Esophagus squamous epithelium (tissue), 5 donors: ENCODE results near the gene FTSJ1. TPM values are rescaled to one million over a fixed set of nuclear protein-coding genes. Genes with fewer than 3 reads are reported as not detected.

Source experiments
- DNase-seq: peaks from one replicate; lab custom pipeline; 2025; lab: John Stamatoyannopoulos, UW
- H3K27ac ChIP-seq, 4 donors: fragments of 200-600 bp; sonication (generic); one replicate each; pipeline ENCODE4 v1.5.1; 2016 to 2019; ENCODE audit warnings: mild to moderate bottlenecking in 1 of 4
- H3K27me3 ChIP-seq, 4 donors: fragments of 200-600 bp; sonication (generic); 1 replicate in 3 of 4; 2 replicates in 1 of 4; pipeline versions ENCODE4 v1.5.1 to v1.6.0; 2017 to 2021; ENCODE audit warnings: antibody characterized with exemption in 1 of 4
- H3K36me3 ChIP-seq, 3 donors: fragments of 200-600 bp; sonication (generic); one replicate each; pipeline ENCODE4 v1.5.1; 2016 to 2019
- H3K4me1 ChIP-seq, 3 donors: fragments of 200-600 bp; sonication (generic); one replicate each; pipeline ENCODE4 v1.5.1; 2017 to 2019
- H3K4me3 ChIP-seq, 4 donors: fragments of 200-600 bp; sonication (generic); 1 replicate in 3 of 4; 2 replicates in 1 of 4; pipeline ENCODE4 v1.5.1; 2016 to 2019; ENCODE audit warnings: mild to moderate bottlenecking in 2 of 4, moderate library complexity in 1 of 4
- H3K9me3 ChIP-seq, 3 donors: fragments of 200-600 bp; sonication (generic); one replicate each; pipeline ENCODE4 v1.5.1; 2016 to 2019
- CTCF ChIP-seq, 6 experiments: fragments of 450-650 bp in 4 of 6; fragments of 200-600 bp in 2 of 6; sonication (generic) in 2 of 6; IDR thresholded peaks; one replicate each; pipeline ENCODE4 v1.5.1; 2016 to 2019; ENCODE audit warnings: antibody characterized with exemption in 6 of 6, mild to moderate bottlenecking in 4 of 6, moderate library complexity in 4 of 6
- POLR2A ChIP-seq, 4 donors: fragments of 450-650 bp; IDR thresholded peaks; one replicate each; pipeline ENCODE4 v1.6.1; 2017; ENCODE audit warnings: antibody characterized with exemption in 4 of 4, mild to moderate bottlenecking in 4 of 4, moderate library complexity in 3 of 4
- WGBS, 2 donors: methylation state at CpG; one replicate each; pipeline ENCODE4 v1.1.5; 2018; 5-methylcytosine and 5-hydroxymethylcytosine counted together
- intact Hi-C: fragments of 100-400 bp; cut with DNase I; formaldehyde crosslinking; loops from one replicate; pipeline ENCODE4 v1.15.0; 2022
- total RNA-seq, 4 donors: library from RNA; depleted of rRNA; stranded (reverse); fragments of >200 nt; gene quantifications; one replicate each; pipeline ENCODE4 v1.1.0, GENCODE V29; 2016
- donor health status: DM: yes; HTN: yes; CAD: no.

FTSJ1 gene
- total RNA-seq, 4 donors from 2014 or later, result 33.4 to 61.8 (median 45.8) TPM

DNA sequence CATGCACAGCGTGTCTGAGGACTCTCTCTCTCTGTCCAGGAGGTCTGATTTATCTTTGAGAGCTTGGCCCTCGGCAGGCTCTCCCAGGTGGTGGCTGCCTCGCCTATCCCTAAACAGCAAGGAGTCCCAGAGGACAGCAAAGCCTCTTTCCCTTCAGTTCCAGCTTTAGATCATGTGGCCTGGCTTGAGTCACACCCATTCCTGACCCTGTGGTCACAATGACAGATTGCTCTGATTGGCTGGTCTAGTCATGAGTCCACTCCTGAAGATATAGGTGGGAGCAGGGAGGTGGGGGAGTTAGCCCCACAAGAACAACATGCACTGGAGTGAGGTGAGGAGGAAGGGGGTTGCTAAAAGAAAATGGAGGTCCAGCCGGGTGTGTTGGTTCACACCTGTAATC lies 20.7 kb downstream of the FTSJ1 start:
- intact Hi-C loops, result no loop called here
- Histone ChIP-seq H3K4me3 (no peak overlapping the region), H3K4me1 (peaks cover 0 to 9% (median 0%) of the 10 kb centered on the region in 3 donors), H3K27ac (no peak overlapping the region), H3K36me3 (no peaks in the 10 kb centered on the region), H3K27me3 (no peaks in the 10 kb centered on the region), H3K9me3 (no peaks in the 10 kb centered on the region)
- 71% methylated on average over 4 of the region's 4 CpGs; no CpG with 5 or more reads in 1 of the 2 donors for WGBS, 2 donors
- no peak for DNase-seq
- TF ChIP-seq CTCF (IDR thresholded peaks at IDR 0.05) (no peak), POLR2A (IDR thresholded peaks at IDR 0.05) (no peak)

DNA sequence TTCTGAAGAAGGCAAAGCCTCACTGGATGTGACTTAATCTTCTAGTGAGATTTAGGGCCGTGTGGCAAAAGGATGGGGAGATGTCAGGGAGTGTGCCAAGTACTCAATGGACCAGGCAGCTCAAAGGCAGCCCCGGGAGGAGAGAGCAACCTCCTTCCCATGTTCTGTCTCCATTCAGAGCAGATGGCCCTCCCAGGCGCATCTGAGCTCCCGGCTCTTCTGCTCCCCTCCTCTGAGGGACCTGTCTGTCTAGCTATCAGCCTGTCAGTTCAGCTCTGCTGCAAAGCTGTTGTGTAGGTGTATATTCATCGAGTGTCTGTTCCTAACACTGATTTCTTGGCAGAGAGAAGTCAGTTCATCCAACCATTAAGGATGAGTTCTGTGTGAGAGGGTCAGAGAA lies 21.9 kb downstream of the FTSJ1 start:
- Histone ChIP-seq H3K27me3 (no peaks in the 10 kb centered on the region), H3K36me3 (no peaks in the 10 kb centered on the region), H3K27ac (no peak overlapping the region), H3K9me3 (no peaks in the 10 kb centered on the region), H3K4me3 (no peak overlapping the region), H3K4me1 (no peaks in the 10 kb centered on the region)
- TF ChIP-seq POLR2A (IDR thresholded peaks at IDR 0.05), result no peak
- TF ChIP-seq CTCF (IDR thresholded peaks at IDR 0.05), result no peak
- 63% methylated on average over 2 to 5 of the region's 5 CpGs for WGBS, 2 donors
- intact Hi-C loops, result no loop called here
- no peak for DNase-seq

DNA sequence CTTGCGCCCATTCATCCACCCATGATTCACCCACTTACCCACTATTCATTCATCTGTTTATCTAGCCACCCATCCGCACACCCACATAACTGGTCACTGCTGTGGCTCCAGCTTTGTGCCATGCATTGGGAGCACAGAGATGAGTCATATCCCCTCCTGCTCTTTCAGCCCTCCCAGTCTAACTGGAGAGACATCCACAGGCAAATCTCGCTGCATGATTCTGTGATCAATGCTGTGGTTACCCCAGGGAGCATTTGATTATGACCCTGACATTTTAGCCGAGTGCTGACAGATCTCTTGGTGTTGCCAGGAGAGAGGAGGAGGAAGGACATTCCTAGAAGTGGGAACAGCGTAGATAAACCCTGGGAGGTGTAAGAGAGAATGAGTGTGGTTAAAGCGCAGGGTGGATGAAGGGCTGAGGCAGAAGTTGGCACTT lies 22.4 kb downstream of the FTSJ1 start:
- Histone ChIP-seq H3K4me1 (no peaks in the 10 kb centered on the region), H3K9me3 (no peaks in the 10 kb centered on the region), H3K27ac (no peak overlapping the region), H3K27me3 (no peaks in the 10 kb centered on the region), H3K4me3 (no peak overlapping the region), H3K36me3 (no peaks in the 10 kb centered on the region)
- TF ChIP-seq CTCF (IDR thresholded peaks at IDR 0.05) (no peak), POLR2A (IDR thresholded peaks at IDR 0.05) (no peak)
- no peak for DNase-seq
- intact Hi-C loops, result no loop called here
- WGBS, 2 donors, result 60 to 66% methylated on average over 5 to 6 of the region's 6 CpGs

DNA sequence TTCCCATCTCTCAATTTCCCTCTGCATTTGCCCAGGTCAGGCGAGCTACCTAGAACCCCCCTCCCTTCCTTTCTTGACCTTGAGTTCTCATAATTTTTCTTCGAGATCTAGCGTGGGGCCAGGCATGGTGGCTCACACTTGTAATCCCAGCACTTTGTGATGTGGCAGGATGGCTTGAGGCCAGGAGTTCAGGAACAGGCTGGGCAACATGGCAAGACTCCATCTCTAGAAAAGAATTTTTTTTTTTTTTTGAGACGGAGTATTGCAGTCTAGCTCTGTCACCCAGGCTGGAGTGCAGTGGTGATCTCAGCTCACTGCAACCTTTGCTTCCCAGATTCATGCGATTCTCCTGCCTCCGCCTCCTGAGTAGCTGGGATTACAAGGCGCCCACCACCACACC lies 28.3 kb downstream of the FTSJ1 start:
- Histone ChIP-seq H3K36me3 (no peaks in the 10 kb centered on the region), H3K4me3 (no peak overlapping the region), H3K9me3 (no peaks in the 10 kb centered on the region), H3K4me1 (peaks cover 0 to 10% (median 4%) of the 10 kb centered on the region in 3 donors), H3K27me3 (no peaks in the 10 kb centered on the region), H3K27ac (no peak overlapping the region)
- no peak for DNase-seq
- intact Hi-C loops, result no loop called here
- 43 to 68% methylated on average over 2 to 7 of the region's 7 CpGs for WGBS, 2 donors
- TF ChIP-seq CTCF (IDR thresholded peaks at IDR 0.05) (no peak), POLR2A (IDR thresholded peaks at IDR 0.05) (no peak)

GRCh38 chrX:48505481-48505880 lies 29.5 kb downstream of the FTSJ1 start:
- TF ChIP-seq CTCF (IDR thresholded peaks at IDR 0.05) (no peak), POLR2A (IDR thresholded peaks at IDR 0.05) (no peak)
- no peaks in the 10 kb centered on the region for H3K9me3 ChIP-seq
- 61 to 72% methylated on average over 5 of the region's 5 CpGs for WGBS, 2 donors
- no peak overlapping the region for H3K27ac ChIP-seq
- H3K36me3 ChIP-seq, result no peaks in the 10 kb centered on the region
- DNase-seq, result no peak
- no peak overlapping the region for H3K4me3 ChIP-seq
- intact Hi-C loops, result no loop called here
- H3K27me3 ChIP-seq, result no peaks in the 10 kb centered on the region
- H3K4me1 ChIP-seq, result peaks cover 0 to 17% (median 4%) of the 10 kb centered on the region in 3 donors
